Upper lobe of left lung (tissue), 6 donors: Measurements from ENCODE around the gene EVA1B. TPM values are rescaled to one million over a fixed set of nuclear protein-coding genes. Genes with fewer than 3 reads are reported as not detected.

Source experiments
- ATAC-seq, 2 donors: fragments of 200-7000 bp; cut with Tn5 transposase; one replicate each; pipeline ENCODE4 v1.9.1; 2022; ENCODE audit warnings: mild to moderate bottlenecking in 2 of 2, moderate library complexity in 2 of 2; ENCODE audit not compliant: low FRiP score in 2 of 2
- DNase-seq, 2 donors: peaks; one replicate each; pipeline ENCODE4 v3.0.0-alpha.2; 2019 to 2020
- H3K27ac ChIP-seq, 4 donors: fragments of 200-600 bp; sonication (generic); one replicate each; pipeline ENCODE4 v1.5.1; 2016 to 2019
- H3K27me3 ChIP-seq, 4 donors: fragments of 200-600 bp; sonication (generic); one replicate each; pipeline ENCODE4 v1.5.1; 2017 to 2019
- H3K36me3 ChIP-seq, 4 donors: fragments of 200-600 bp; sonication (generic); one replicate each; pipeline ENCODE4 v1.5.1; 2016 to 2019
- H3K4me1 ChIP-seq, 4 donors: fragments of 200-600 bp; sonication (generic); one replicate each; pipeline ENCODE4 v1.5.1; 2018 to 2019
- H3K4me3 ChIP-seq, 4 donors: fragments of 200-600 bp; sonication (generic); one replicate each; pipeline ENCODE4 v1.5.1; 2017 to 2019; ENCODE audit warnings: mild to moderate bottlenecking in 2 of 4, moderate library complexity in 1 of 4
- H3K9me3 ChIP-seq, 4 donors: fragments of 200-600 bp; sonication (generic); one replicate each; pipeline ENCODE4 v1.5.1; 2018 to 2019
- EP300 ChIP-seq, 4 donors: sonication (generic); formaldehyde crosslinking; IDR thresholded peaks; one replicate each; pipeline ENCODE4 v1.5.1; 2017; ENCODE audit warnings: antibody characterized with exemption in 4 of 4, control low read depth in 2 of 4
- POLR2A ChIP-seq, 4 donors: fragments of 450-650 bp; IDR thresholded peaks; one replicate each; pipeline ENCODE4 v1.5.1; 2016 to 2017; ENCODE audit warnings: antibody characterized with exemption in 4 of 4, mild to moderate bottlenecking in 2 of 4
- POLR2AphosphoS5 ChIP-seq, 2 donors: sonication (generic); formaldehyde crosslinking; IDR thresholded peaks; one replicate each; pipeline ENCODE4 v1.5.1; 2017; ENCODE audit warnings: antibody characterized with exemption in 2 of 2
- WGBS, 2 donors: methylation state at CpG; one replicate each; pipeline ENCODE4 v1.1.5; 2017 to 2018; 5-methylcytosine and 5-hydroxymethylcytosine counted together
- total RNA-seq, 6 donors: library from RNA; depleted of rRNA in 4 of 6; stranded (reverse); fragments of >200 nt in 4 of 6; gene quantifications; one replicate each; pipeline versions ENCODE4 v1.1.0 to v1.2.1, GENCODE V29; 2016 to 2021
- TF ChIP-seq, protein P1 (sequence below), 6 experiments: fragments of 450-650 bp in 4 of 6; fragments of 200-600 bp in 2 of 6; sonication (generic) in 2 of 6; IDR thresholded peaks; one replicate each; pipeline ENCODE4 v1.5.1; 2016 to 2019; ENCODE audit warnings: antibody characterized with exemption in 6 of 6
- donor health status: DM: no; HTN: no; CAD: no; lungs with moderate emphysema.
- donor health status: DM: no; HTN: yes; CAD: no; lungs with severe emphysema.

The EVA1B gene
- total RNA-seq, 6 donors from 2014 or later, result 24.3 to 97.9 (median 36.6) TPM

- Histone ChIP-seq H3K4me3 (no peak overlapping the region), H3K36me3 (peaks cover 21 to 92% (median 61%) of the 10 kb centered on the region in 4 donors), H3K27me3 (no peaks in the 10 kb centered on the region), H3K27ac (no peak overlapping the region), H3K9me3 (no peaks in the 10 kb centered on the region), H3K4me1 (peaks cover 7 to 21% (median 11%) of the 10 kb centered on the region in 4 donors)
- 100% methylated on average over 2 of the region's 2 CpGs for WGBS, 2 donors
- no peak for TF ChIP-seq POLR2AphosphoS5 (IDR thresholded peaks at IDR 0.05)
- no peak for TF ChIP-seq POLR2A (IDR thresholded peaks at IDR 0.05)
- ATAC-seq, result no peak
- no peak for DNase-seq
Observed at GRCh38 chr1:36295390-36295789, 28.1 kb downstream of the EVA1B start.

DNA sequence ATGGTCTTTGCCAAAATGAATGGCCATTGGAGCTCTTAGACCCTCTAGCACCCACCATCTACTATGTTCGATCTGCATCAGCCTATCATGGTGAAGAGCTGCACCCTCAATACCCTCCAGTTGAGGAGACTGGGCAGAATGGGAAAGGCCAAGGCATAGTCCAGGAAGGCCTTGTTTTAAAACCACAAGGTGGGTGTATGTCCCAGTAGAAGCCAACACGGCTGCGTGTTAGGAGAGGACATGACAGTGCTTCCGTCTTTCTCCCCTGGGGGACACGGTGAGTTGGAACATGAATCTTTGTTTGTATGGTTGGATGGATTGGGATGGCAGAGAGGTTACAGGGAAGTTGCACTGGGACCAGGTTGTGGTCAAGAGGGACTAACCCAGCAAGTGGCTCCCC, 35.9 kb downstream of the EVA1B start:
- no peak for DNase-seq
- H3K4me1 ChIP-seq, result peaks cover 7 to 21% (median 12%) of the 10 kb centered on the region in 4 donors
- TF ChIP-seq POLR2AphosphoS5 (IDR thresholded peaks at IDR 0.05) (no peak), POLR2A (IDR thresholded peaks at IDR 0.05) (no peak), EP300 (IDR thresholded peaks at IDR 0.05) (no peak)
- TF ChIP-seq, protein P1, sequence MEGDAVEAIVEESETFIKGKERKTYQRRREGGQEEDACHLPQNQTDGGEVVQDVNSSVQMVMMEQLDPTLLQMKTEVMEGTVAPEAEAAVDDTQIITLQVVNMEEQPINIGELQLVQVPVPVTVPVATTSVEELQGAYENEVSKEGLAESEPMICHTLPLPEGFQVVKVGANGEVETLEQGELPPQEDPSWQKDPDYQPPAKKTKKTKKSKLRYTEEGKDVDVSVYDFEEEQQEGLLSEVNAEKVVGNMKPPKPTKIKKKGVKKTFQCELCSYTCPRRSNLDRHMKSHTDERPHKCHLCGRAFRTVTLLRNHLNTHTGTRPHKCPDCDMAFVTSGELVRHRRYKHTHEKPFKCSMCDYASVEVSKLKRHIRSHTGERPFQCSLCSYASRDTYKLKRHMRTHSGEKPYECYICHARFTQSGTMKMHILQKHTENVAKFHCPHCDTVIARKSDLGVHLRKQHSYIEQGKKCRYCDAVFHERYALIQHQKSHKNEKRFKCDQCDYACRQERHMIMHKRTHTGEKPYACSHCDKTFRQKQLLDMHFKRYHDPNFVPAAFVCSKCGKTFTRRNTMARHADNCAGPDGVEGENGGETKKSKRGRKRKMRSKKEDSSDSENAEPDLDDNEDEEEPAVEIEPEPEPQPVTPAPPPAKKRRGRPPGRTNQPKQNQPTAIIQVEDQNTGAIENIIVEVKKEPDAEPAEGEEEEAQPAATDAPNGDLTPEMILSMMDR (IDR thresholded peaks at IDR 0.05), result no peak
- ATAC-seq, result no peak
- no peak overlapping the region for H3K4me3 ChIP-seq
- WGBS, 2 donors, result 96% methylated on average over 5 of the region's 5 CpGs
- H3K9me3 ChIP-seq, result no peaks in the 10 kb centered on the region
- peaks cover 40 to 94% (median 63%) of the 10 kb centered on the region in 4 donors for H3K36me3 ChIP-seq
- H3K27ac ChIP-seq, result no peak overlapping the region
- H3K27me3 ChIP-seq, result no peaks in the 10 kb centered on the region

DNA sequence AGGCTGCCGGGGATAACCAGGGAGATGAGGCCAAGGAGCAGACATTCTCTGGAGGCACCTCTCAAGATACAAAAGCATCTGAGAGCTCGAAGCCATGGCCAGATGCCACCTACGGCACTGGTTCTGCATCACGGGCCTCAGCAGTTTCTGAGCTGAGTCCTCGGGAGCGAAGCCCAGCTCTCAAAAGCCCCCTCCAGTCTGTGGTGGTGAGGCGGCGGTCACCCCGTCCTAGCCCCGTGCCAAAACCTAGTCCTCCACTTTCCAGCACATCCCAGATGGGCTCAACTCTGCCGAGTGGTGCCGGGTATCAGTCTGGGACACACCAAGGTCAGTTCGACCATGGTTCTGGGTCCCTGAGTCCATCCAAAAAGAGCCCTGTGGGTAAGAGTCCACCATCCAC, 36.6 kb downstream of the EVA1B start:
- 97 to 99% methylated on average over 7 to 13 of the region's 13 CpGs for WGBS, 2 donors
- Histone ChIP-seq H3K4me1 (peaks cover 7 to 25% (median 13%) of the 10 kb centered on the region in 4 donors), H3K27ac (no peak overlapping the region), H3K9me3 (no peaks in the 10 kb centered on the region), H3K27me3 (no peaks in the 10 kb centered on the region), H3K4me3 (no peak overlapping the region), H3K36me3 (peaks cover 36 to 89% (median 59%) of the 10 kb centered on the region in 4 donors)
- ATAC-seq, result no peak
- DNase-seq, result no peak
- TF ChIP-seq, protein P1 (IDR thresholded peaks at IDR 0.05), result no peak
- no peak for TF ChIP-seq POLR2A (IDR thresholded peaks at IDR 0.05)
- TF ChIP-seq EP300 (IDR thresholded peaks at IDR 0.05), result no peak
- no peak for TF ChIP-seq POLR2AphosphoS5 (IDR thresholded peaks at IDR 0.05)

- Histone ChIP-seq H3K27ac (peak overlapping the region in 1 of 4 donors; percentile 15), H3K4me3 (no peak overlapping the region), H3K36me3 (peaks cover 30 to 77% (median 49%) of the 10 kb centered on the region in 4 donors), H3K9me3 (no peaks in the 10 kb centered on the region), H3K27me3 (no peaks in the 10 kb centered on the region), H3K4me1 (peaks cover 7 to 17% (median 13%) of the 10 kb centered on the region in 4 donors)
- TF ChIP-seq, protein P1 (IDR thresholded peaks at IDR 0.05), result peak; percentile 29 to 78 (median 68)
- no peak for TF ChIP-seq POLR2AphosphoS5 (IDR thresholded peaks at IDR 0.05)
- TF ChIP-seq EP300 (IDR thresholded peaks at IDR 0.05), result no peak
- no peak for TF ChIP-seq POLR2A (IDR thresholded peaks at IDR 0.05)
- WGBS, 2 donors, result 49 to 54% methylated on average over 7 of the region's 7 CpGs
- peak; percentile 91 to 92 for ATAC-seq
- DNase-seq, result peak in 1 of 2 donors; percentile 71
Observed at GRCh38 chr1:36285443-36286101, 37.9 kb downstream of the EVA1B start.

GRCh38 chr1:36284517-36284916, 38.9 kb downstream of the EVA1B start:
- Histone ChIP-seq H3K36me3 (peaks cover 22 to 66% (median 39%) of the 10 kb centered on the region in 4 donors), H3K27ac (no peak overlapping the region), H3K4me3 (no peak overlapping the region), H3K9me3 (no peaks in the 10 kb centered on the region), H3K27me3 (no peaks in the 10 kb centered on the region), H3K4me1 (peaks cover 7 to 22% (median 13%) of the 10 kb centered on the region in 4 donors)
- DNase-seq, result no peak
- TF ChIP-seq EP300 (IDR thresholded peaks at IDR 0.05), result no peak
- TF ChIP-seq, protein P1 (IDR thresholded peaks at IDR 0.05), result no peak
- no peak for TF ChIP-seq POLR2A (IDR thresholded peaks at IDR 0.05)
- TF ChIP-seq POLR2AphosphoS5 (IDR thresholded peaks at IDR 0.05), result no peak
- 84 to 86% methylated on average over 1 of the region's 1 CpG for whole genome bisulfite sequencing, 2 donors
- ATAC-seq, result no peak
